HepG2 (cell line): ENCODE results near the gene PLD6. TPM values are rescaled to one million over a fixed set of nuclear protein-coding genes. Genes with fewer than 3 reads are reported as not detected.
A peak's percentile ranks its signal among the peaks of the same experiment; 100 is the strongest.

Experiments used
- AKNA ChIP-seq: sonication (generic); formaldehyde crosslinking; IDR thresholded peaks from 2 replicates; pipeline ENCODE4 v1.4.0; 2020; ENCODE audit warnings: missing genetic modification reagents, borderline replicate concordance
- CAMTA2 ChIP-seq: sonication (generic); formaldehyde crosslinking; IDR thresholded peaks from 2 replicates; pipeline ENCODE4 v1.4.0; 2020; ENCODE audit warnings: mild to moderate bottlenecking, missing genetic modification reagents, borderline replicate concordance
- CEBPZ ChIP-seq: IDR thresholded peaks from 2 replicates; pipeline ENCODE4 v1.6.1; 2012; ENCODE audit warnings: low read length, improper control_type of control experiment
- CERS6 ChIP-seq: sonication (generic); formaldehyde crosslinking; IDR thresholded peaks from 2 replicates; pipeline ENCODE4 v1.5.0; 2020; ENCODE audit warnings: missing genetic modification reagents
- HOXD1 ChIP-seq: sonication (generic); formaldehyde crosslinking; IDR thresholded peaks from 2 replicates; pipeline ENCODE4 v1.5.0; 2020; ENCODE audit warnings: missing genetic modification reagents
- NCOR1 ChIP-seq: fragments of 200-600 bp; sonication (generic); IDR thresholded peaks from 2 replicates; pipeline ENCODE4 v1.7.0; 2017; ENCODE audit warnings: antibody characterized with exemption, low read length, borderline replicate concordance
- NR2F6 ChIP-seq, 2 experiments: IDR thresholded peaks; 2 replicates each; pipeline ENCODE4 v1.6.1; 2016; ENCODE audit warnings: antibody characterized with exemption in 1 of 2, mild to moderate bottlenecking in 1 of 2
- RELA ChIP-seq: sonication (generic); formaldehyde crosslinking; IDR thresholded peaks from 2 replicates; pipeline ENCODE4 v1.4.0; 2020; ENCODE audit warnings: missing genetic modification reagents
- SMAD1 ChIP-seq: sonication (generic); formaldehyde crosslinking; IDR thresholded peaks from 2 replicates; pipeline ENCODE4 v1.4.0; 2020; ENCODE audit warnings: missing genetic modification reagents, low read depth, mild to moderate bottlenecking, borderline replicate concordance
- ZFYVE20 ChIP-seq: sonication (generic); formaldehyde crosslinking; IDR thresholded peaks from 2 replicates; pipeline ENCODE4 v1.8.0; 2023; ENCODE audit warnings: low read depth, mild to moderate bottlenecking, moderate library complexity, missing genetic modification reagents, borderline replicate concordance
- ZNF280D ChIP-seq: sonication (generic); formaldehyde crosslinking; IDR thresholded peaks from 2 replicates; pipeline ENCODE4 v1.5.1; 2020; ENCODE audit warnings: mild to moderate bottlenecking, missing genetic modification reagents
- ZNF530 ChIP-seq: sonication (generic); formaldehyde crosslinking; IDR thresholded peaks from 2 replicates; pipeline ENCODE4 v1.5.0; 2020; ENCODE audit warnings: low read depth, mild to moderate bottlenecking, missing genetic modification reagents
- ZNF556 ChIP-seq: sonication (generic); formaldehyde crosslinking; IDR thresholded peaks from 2 replicates; pipeline ENCODE4 v1.4.0; 2020; ENCODE audit warnings: mild to moderate bottlenecking, missing genetic modification reagents, borderline replicate concordance
- ZNF567 ChIP-seq: sonication (generic); formaldehyde crosslinking; IDR thresholded peaks from 2 replicates; pipeline ENCODE4 v1.8.1; 2023; ENCODE audit warnings: mild to moderate bottlenecking, missing genetic modification reagents, borderline replicate concordance
- ZNF709 ChIP-seq: sonication (generic); formaldehyde crosslinking; IDR thresholded peaks from 2 replicates; pipeline ENCODE4 v1.5.0; 2020; ENCODE audit warnings: mild to moderate bottlenecking, missing genetic modification reagents
- polyA plus RNA-seq, 8 experiments: library from polyadenylated mRNA; depleted of rRNA in 3 of 8; stranded (reverse) in 7 of 8; unstranded in 1 of 8; fragments of >200 nt; fragmentation: Illumina TruSeq in 4 of 8; extraction: Trizol in 4 of 8; gene quantifications; 2 replicates each; pipeline versions ENCODE4 v1.2.1 to v1.2.3, GENCODE V29; 2011 to 2016; ENCODE audit warnings: low read depth in 4 of 8, missing spikeins in 1 of 8, mixed read lengths in 1 of 8; ENCODE audit not compliant: insufficient read depth in 1 of 8
- total RNA-seq, 5 experiments: library from RNA; depleted of rRNA; stranded (reverse); fragments of >200 nt; fragmentation: Illumina TruSeq; extraction: Trizol; gene quantifications; 2 replicates each; pipeline ENCODE4 v1.2.3, GENCODE V29; 2016; ENCODE audit warnings: low read depth in 1 of 5

Gene PLD6
- total and polyA plus RNA-seq, 2 of the 13 experiments (the other 11 are each of a cell fraction or from before 2014, with no cell fraction given), result 5.2 to 11.4 TPM

- TF ChIP-seq ZNF709 (CRISPR knock-in tag), result peak; percentile 99
- TF ChIP-seq CEBPZ, result no peak
- peak; percentile 24; the same call in 1 of the 2 replicates for TF ChIP-seq NR2F6 (IDR thresholded peaks at IDR 0.05)
- TF ChIP-seq NR2F6 (CRISPR knock-in tag; IDR thresholded peaks at IDR 0.05), result peak; percentile 70; the same call in 1 of the 2 replicates
- no peak for TF ChIP-seq RELA (CRISPR knock-in tag)
- peak; percentile 91 for TF ChIP-seq HOXD1 (CRISPR knock-in tag)
- TF ChIP-seq CAMTA2, result peak; percentile 58
- TF ChIP-seq AKNA (CRISPR knock-in tag), result no peak
- peak; percentile 82; the same call in 1 of the 2 replicates for TF ChIP-seq CERS6 (CRISPR knock-in tag)
- peak; percentile 57; the same call in 1 of the 2 replicates for TF ChIP-seq NCOR1
- TF ChIP-seq ZNF556, result peak; percentile 37; the same call in 1 of the 2 replicates
- TF ChIP-seq ZNF567, result no peak
- no peak for TF ChIP-seq ZNF280D (CRISPR knock-in tag)
- TF ChIP-seq SMAD1 (CRISPR knock-in tag), result no peak; the same call in 1 of the 2 replicates
- peak; percentile 94; the same call in 1 of the 2 replicates for TF ChIP-seq ZFYVE20 (CRISPR knock-in tag)
- TF ChIP-seq ZNF530 (CRISPR knock-in tag), result no peak
Measured at GRCh38 chr17:17206124-17206912, at the start of gene PLD6 (continued).
